Amniotic stem cell (primary cell): ENCODE data around the gene ARSG.

Source experiments
- DNase-seq: peaks from one replicate; lab custom pipeline; 2025; lab: John Stamatoyannopoulos, UW

Gene ARSG

GRCh38 chr17:68452724-68453290, 161.5 kb downstream of the ARSG start:
- DNase-seq, result no peak

GRCh38 chr17:68453991-68454665, 162.8 kb downstream of the ARSG start:
- no peak for DNase-seq

GRCh38 chr17:68455901-68456338, 164.6 kb downstream of the ARSG start:
- DNase-seq, result no peak

- peak; percentile 76 for DNase-seq
Observed at GRCh38 chr17:68456339-68457167, 165.3 kb downstream of the ARSG start.

GRCh38 chr17:68457168-68457538, 165.9 kb downstream of the ARSG start, which contains the start of gene WIPI1:
TSS of gene WIPI1 (minus strand) at chr17:68457496. CDS start at chr17:68457421, 75 bp downstream.
- no peak for DNase-seq

- DNase-seq, result peak; percentile 95
Observed at GRCh38 chr17:68457539-68458259, 166.4 kb downstream of the ARSG start.

GRCh38 chr17:68458260-68459036, 167.2 kb downstream of the ARSG start:
- DNase-seq, result no peak

- DNase-seq, result no peak
Observed at GRCh38 chr17:68459037-68459639, 167.8 kb downstream of the ARSG start.

GRCh38 chr17:68460146-68460545, 168.9 kb downstream of the ARSG start:
- no peak for DNase-seq

- DNase-seq, result no peak
Observed at GRCh38 chr17:68460715-68461114, 169.4 kb downstream of the ARSG start.

GRCh38 chr17:68461122-68461539, 169.8 kb downstream of the ARSG start:
- DNase-seq, result no peak

GRCh38 chr17:68461589-68461988, 170.3 kb downstream of the ARSG start:
- no peak for DNase-seq

GRCh38 chr17:68462381-68463210, 171.3 kb downstream of the ARSG start:
- DNase-seq, result peak; percentile 81

GRCh38 chr17:68463211-68464019, 172.1 kb downstream of the ARSG start:
- DNase-seq, result no peak

GRCh38 chr17:68468334-68468733, 177.0 kb downstream of the ARSG start:
- no peak for DNase-seq

- no peak for DNase-seq
Observed at GRCh38 chr17:68468788-68469187, 177.5 kb downstream of the ARSG start.
